GM12874 (cell line): Measurements from ENCODE around the gene WNT2B.

Experiments
- TF ChIP-seq, protein P1 (sequence below): IDR thresholded peaks from 2 replicates; pipeline ENCODE4 v1.5.1; 2011; ENCODE audit warnings: low read depth, mild to moderate bottlenecking, control low read depth, low read length, moderate library complexity; ENCODE audit not compliant: insufficient read depth

WNT2B gene

GRCh38 chr1:112508278-112509004, at the start of gene WNT2B:
WNT2B (plus strand) TSS chr1:112508965; CDS start chr1:112509263, 298 bp downstream.
- TF ChIP-seq, protein P1, sequence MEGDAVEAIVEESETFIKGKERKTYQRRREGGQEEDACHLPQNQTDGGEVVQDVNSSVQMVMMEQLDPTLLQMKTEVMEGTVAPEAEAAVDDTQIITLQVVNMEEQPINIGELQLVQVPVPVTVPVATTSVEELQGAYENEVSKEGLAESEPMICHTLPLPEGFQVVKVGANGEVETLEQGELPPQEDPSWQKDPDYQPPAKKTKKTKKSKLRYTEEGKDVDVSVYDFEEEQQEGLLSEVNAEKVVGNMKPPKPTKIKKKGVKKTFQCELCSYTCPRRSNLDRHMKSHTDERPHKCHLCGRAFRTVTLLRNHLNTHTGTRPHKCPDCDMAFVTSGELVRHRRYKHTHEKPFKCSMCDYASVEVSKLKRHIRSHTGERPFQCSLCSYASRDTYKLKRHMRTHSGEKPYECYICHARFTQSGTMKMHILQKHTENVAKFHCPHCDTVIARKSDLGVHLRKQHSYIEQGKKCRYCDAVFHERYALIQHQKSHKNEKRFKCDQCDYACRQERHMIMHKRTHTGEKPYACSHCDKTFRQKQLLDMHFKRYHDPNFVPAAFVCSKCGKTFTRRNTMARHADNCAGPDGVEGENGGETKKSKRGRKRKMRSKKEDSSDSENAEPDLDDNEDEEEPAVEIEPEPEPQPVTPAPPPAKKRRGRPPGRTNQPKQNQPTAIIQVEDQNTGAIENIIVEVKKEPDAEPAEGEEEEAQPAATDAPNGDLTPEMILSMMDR, result no peak

- TF ChIP-seq, protein P1, result no peak
These were observed 48.1 kb upstream of the WNT2B start for GRCh38 chr1:112460615-112461014.

GRCh38 chr1:112461200-112461871, 47.4 kb upstream of the WNT2B start:
- TF ChIP-seq, protein P1, result no peak

DNA sequence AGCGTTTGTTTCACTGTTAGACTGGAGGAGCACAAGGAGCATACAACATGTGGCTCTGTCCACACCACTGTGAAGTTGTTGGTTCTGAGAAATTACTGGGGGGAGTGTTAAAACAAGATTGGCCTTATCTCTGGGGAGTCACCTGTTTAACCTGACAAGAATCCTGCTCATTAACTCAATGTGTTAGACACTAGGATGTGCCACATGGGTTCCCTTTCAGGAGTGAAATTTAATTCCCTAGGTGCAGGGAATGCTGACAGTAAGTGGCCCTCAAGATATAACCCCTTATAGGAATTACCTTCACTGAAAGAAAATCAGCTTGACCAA, 45.8 kb upstream of the WNT2B start:
- TF ChIP-seq, protein P1, result no peak

- TF ChIP-seq, protein P1, result no peak
These were observed 44.3 kb upstream of the WNT2B start for GRCh38 chr1:112464501-112464900.

GRCh38 chr1:112465122-112465521, 43.6 kb upstream of the WNT2B start:
- TF ChIP-seq, protein P1, result no peak

DNA sequence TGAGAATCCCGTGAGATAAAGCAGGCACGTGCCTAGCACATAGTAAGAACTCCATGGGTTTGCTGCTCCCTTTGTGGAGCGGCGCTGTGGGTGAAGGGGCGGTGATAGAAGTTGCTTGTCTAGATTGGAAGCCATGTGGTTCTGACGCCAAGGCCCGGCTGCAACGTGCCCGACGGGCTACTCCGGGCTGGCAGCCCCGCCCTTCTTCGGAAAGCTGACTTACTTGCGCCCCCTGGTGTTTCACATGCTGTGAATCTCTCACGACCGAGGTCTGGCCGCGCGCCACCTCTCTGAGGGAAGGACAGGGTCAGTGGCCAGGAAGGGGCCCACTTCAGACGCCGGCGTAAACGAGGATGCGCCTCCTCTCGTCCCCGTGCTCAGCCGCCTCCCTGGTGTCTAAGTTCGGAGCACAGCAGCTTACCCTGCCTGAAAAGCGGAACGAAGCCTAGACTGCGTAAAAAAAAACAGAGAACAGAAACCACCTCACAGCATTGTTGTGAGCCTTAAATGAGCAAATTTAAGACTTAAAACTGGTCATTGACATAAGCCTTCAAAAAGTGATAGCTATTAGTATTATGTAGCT, 42.6 kb upstream of the WNT2B start:
- TF ChIP-seq, protein P1, result peak; percentile 74
